ENCODE data around the gene SLC9A3. TPM values are rescaled to one million over a fixed set of nuclear protein-coding genes. Genes with fewer than 3 reads are reported as not detected.

The SLC9A3 gene
- polyA plus RNA-seq, 1 experiment = 0.76 TPM

DNA sequence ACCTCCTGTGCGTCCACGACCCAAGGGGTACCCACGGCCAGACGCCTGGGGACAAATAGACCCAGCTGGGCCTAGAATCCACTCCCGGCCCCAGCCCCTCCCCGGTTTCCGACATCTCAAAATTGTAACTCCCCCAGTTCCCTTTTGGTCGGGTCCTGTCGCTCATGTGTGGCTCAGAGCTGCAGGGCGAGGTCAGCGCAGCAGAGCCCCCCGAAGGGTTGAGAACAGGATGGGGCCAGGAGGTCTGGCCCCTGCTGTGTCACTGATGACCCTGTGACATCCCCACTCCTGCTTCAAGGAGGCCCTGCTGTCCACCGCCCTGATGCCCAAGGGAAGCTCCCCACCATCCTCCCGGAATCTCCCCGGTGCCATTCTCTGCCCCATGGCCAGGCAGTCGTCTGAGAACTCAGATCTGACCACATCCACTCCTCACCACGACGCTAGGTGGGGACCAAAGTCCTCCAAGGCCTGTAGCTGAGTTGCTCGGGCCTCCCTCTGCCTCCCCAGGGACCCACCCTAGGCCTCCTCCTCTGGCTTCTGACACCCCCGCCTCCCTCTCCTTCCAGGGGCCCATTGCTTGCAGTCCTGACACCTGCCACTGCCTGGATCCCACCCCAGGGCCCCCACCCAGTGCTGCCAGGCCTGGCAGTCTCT lies 3.9 kb downstream of the SLC9A3 start:
- ChIA-PET CTCF (no interaction called here), POLR2A (no interaction called here)
- Histone ChIP-seq H3K4me3 (ENCODE audit: low read depth, low read length) (no peak overlapping the region), H3K9me3 (ENCODE audit: control insufficient read depth, insufficient read depth, low read length) (no peaks in the 10 kb centered on the region; the same call in 1 of the 2 replicates), H3K27me3 (ENCODE audit: control insufficient read depth, insufficient read depth, low read length) (peaks cover 54% of the 10 kb centered on the region), H3K27ac (ENCODE audit: low read depth, low read length) (no peak overlapping the region)
- no peak for DNase-seq (ENCODE audit: low read depth, low spot score)
- TF ChIP-seq, protein P1, sequence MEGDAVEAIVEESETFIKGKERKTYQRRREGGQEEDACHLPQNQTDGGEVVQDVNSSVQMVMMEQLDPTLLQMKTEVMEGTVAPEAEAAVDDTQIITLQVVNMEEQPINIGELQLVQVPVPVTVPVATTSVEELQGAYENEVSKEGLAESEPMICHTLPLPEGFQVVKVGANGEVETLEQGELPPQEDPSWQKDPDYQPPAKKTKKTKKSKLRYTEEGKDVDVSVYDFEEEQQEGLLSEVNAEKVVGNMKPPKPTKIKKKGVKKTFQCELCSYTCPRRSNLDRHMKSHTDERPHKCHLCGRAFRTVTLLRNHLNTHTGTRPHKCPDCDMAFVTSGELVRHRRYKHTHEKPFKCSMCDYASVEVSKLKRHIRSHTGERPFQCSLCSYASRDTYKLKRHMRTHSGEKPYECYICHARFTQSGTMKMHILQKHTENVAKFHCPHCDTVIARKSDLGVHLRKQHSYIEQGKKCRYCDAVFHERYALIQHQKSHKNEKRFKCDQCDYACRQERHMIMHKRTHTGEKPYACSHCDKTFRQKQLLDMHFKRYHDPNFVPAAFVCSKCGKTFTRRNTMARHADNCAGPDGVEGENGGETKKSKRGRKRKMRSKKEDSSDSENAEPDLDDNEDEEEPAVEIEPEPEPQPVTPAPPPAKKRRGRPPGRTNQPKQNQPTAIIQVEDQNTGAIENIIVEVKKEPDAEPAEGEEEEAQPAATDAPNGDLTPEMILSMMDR (IDR thresholded peaks at IDR 0.05; ENCODE audit: low read depth, low read length) = no peak

DNA sequence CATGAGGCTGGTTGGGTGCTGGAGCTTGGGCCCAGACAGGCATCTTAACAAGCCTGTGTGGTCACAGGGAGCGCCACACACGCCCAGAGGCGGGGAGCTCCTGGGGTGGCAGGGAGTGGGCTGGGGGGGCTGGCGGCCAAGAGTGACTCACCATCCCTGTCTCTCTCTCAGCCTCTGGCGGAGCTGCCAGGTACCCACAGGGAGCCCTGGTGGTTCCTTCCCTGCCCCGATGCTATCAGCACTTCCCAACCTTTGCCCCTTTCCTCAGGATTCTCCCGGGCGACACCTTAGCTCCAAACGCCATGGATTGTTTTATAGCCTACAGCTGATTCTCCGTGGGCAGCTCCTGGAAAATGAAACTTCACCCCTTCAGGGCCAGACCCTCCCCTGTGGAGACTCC lies 5.5 kb downstream of the SLC9A3 start:
- no peak overlapping the region for H3K27ac ChIP-seq (ENCODE audit: low read depth, low read length)
- CTCF ChIA-PET = no interaction called here
- DNase-seq (ENCODE audit: low read depth, low spot score) = no peak
- no peak overlapping the region for H3K4me3 ChIP-seq (ENCODE audit: low read depth, low read length)
- peaks cover 60% of the 10 kb centered on the region for H3K27me3 ChIP-seq (ENCODE audit: control insufficient read depth, insufficient read depth, low read length)
- H3K9me3 ChIP-seq (ENCODE audit: control insufficient read depth, insufficient read depth, low read length) = no peaks in the 10 kb centered on the region; the same call in 1 of the 2 replicates
- TF ChIP-seq, protein P1 (IDR thresholded peaks at IDR 0.05; ENCODE audit: low read depth, low read length) = no peak
- POLR2A ChIA-PET = no interaction called here

DNA sequence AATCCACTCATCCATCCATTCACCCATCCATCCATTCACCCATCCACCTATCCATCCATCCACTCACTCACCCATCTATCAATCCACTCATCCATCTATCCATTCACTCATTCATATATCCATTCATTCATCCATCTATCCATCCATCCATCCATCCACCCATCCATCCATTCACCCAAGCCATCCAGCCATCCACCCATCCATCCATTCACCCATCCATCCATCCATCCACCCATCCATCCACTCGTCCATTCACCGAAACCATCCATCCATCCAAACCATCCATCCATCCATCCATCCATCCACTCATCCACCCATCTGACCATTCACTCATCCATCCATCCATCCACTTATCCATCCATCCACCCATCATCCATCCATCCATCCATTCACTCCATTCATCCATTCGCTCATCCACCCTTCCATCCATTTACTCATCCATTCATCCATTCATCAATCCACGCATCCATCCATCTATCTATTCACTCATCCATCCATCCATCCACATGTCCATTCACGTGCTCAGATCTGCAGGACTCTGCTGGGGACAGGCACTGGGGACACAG lies 6.6 kb downstream of the SLC9A3 start:
- TF ChIP-seq, protein P1 (IDR thresholded peaks at IDR 0.05; ENCODE audit: low read depth, low read length) = no peak
- H3K27ac ChIP-seq (ENCODE audit: low read depth, low read length) = no peak overlapping the region
- ChIA-PET POLR2A (no interaction called here), CTCF (no interaction called here)
- no peak for DNase-seq (ENCODE audit: low read depth, low spot score)
- H3K9me3 ChIP-seq (ENCODE audit: control insufficient read depth, insufficient read depth, low read length) = no peaks in the 10 kb centered on the region; the same call in 1 of the 2 replicates
- no peak overlapping the region for H3K4me3 ChIP-seq (ENCODE audit: low read depth, low read length)
- peaks cover 60% of the 10 kb centered on the region for H3K27me3 ChIP-seq (ENCODE audit: control insufficient read depth, insufficient read depth, low read length)

DNA sequence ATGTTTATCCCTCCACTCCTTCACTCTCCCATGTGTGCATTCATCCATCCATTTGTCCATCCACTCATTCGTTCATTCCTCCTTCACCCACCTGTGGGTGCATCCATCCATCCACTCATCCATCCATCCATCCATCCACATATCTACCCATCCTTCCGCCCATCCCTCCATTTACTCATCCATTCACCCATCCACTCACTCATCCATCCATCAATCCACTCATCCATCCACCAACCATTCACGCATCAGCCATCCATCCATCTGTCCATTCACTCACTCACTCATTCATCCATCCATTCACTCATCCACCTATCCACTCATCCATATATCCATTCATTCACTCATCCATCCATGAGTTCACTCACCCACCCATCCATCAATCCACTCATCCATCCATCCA lies 7.3 kb downstream of the SLC9A3 start:
- H3K27ac ChIP-seq (ENCODE audit: low read depth, low read length) = no peak overlapping the region
- no peak for DNase-seq (ENCODE audit: low read depth, low spot score)
- ChIA-PET CTCF (no interaction called here), POLR2A (no interaction called here)
- no peaks in the 10 kb centered on the region; the same call in 1 of the 2 replicates for H3K9me3 ChIP-seq (ENCODE audit: control insufficient read depth, insufficient read depth, low read length)
- TF ChIP-seq, protein P1 (IDR thresholded peaks at IDR 0.05; ENCODE audit: low read depth, low read length) = no peak
- no peak overlapping the region for H3K4me3 ChIP-seq (ENCODE audit: low read depth, low read length)
- peaks cover 58% of the 10 kb centered on the region for H3K27me3 ChIP-seq (ENCODE audit: control insufficient read depth, insufficient read depth, low read length)

DNA sequence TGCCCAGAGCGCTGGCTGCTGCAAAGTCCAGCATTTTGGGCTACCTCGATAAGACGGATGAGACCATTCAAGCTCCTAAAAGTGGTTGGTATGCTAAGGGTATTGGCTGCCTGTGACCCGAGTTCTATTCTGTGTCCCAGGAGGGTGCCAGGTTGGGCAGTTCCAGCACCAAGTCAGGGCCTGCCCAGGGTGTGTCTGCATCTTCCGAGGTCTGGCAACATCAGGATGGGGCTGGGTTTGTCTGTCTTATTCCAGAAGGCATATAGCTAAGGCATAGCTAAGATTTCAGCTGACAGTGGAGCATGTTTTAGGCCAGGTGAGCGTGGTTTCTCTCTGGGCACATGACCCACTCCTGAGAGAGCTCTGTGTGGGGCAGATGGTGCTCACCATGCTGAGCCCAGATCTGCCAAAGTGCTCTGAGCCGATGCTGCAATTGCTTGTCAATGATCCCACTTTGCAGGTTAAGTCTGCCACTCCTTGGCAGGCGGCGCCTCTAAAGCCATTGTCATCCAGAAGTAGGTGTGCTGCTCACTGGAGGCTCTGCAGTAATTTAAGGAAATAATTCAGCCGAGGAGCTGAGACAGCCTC lies 7.8 kb downstream of the SLC9A3 start:
- POLR2A ChIA-PET = no interaction called here
- no peak for DNase-seq (ENCODE audit: low read depth, low spot score)
- Histone ChIP-seq H3K4me3 (ENCODE audit: low read depth, low read length) (no peak overlapping the region), H3K27me3 (ENCODE audit: control insufficient read depth, insufficient read depth, low read length) (peaks cover 58% of the 10 kb centered on the region), H3K9me3 (ENCODE audit: control insufficient read depth, insufficient read depth, low read length) (no peaks in the 10 kb centered on the region; the same call in 1 of the 2 replicates), H3K27ac (ENCODE audit: low read depth, low read length) (no peak overlapping the region)
- CTCF ChIA-PET = no interaction called here
- TF ChIP-seq, protein P1 (IDR thresholded peaks at IDR 0.05; ENCODE audit: low read depth, low read length) = no peak

Measured in AG04450 (cell line).